K562 (cell line): ENCODE measurements around the gene ELMO3. TPM values are rescaled to one million over a fixed set of nuclear protein-coding genes. Genes with fewer than 3 reads are reported as not detected.

ENCODE experiments used
- CREB1 ChIP-seq, 2 experiments: sonication (generic) in 1 of 2; formaldehyde crosslinking in 1 of 2; IDR thresholded peaks; 2 replicates each; pipeline versions ENCODE4 v1.6.1 to v1.8.0; 2012 to 2022; ENCODE audit warnings: inconsistent platforms in 1 of 2, mild to moderate bottlenecking in 1 of 2, missing genetic modification reagents in 1 of 2, moderate library complexity in 1 of 2
- EHMT2 ChIP-seq: fragments of 450-650 bp; IDR thresholded peaks from 2 replicates; pipeline ENCODE4 v1.6.1; 2018; ENCODE audit warnings: antibody characterized with exemption
- FOXJ2 ChIP-seq: fragments of 200-800 bp; sonication (Bioruptor generic); IDR thresholded peaks from 2 replicates; pipeline ENCODE4 v1.6.1; 2016; ENCODE audit warnings: missing genetic modification characterization, missing compliant biosample characterization
- MXD1 ChIP-seq: fragments of 250-450 bp; sonication (Bioruptor Pico); IDR thresholded peaks from 2 replicates; pipeline ENCODE4 v1.8.0; 2021; ENCODE audit warnings: borderline replicate concordance, mild to moderate bottlenecking, moderate library complexity; ENCODE audit not compliant: poor library complexity, severe bottlenecking
- PCBP2 ChIP-seq: fragments of 200-400 bp; formaldehyde crosslinking; IDR thresholded peaks from 2 replicates; pipeline ENCODE4 v1.6.1; 2018; ENCODE audit warnings: low read length, low read depth, mild to moderate bottlenecking, moderate library complexity; ENCODE audit not compliant: poor library complexity, severe bottlenecking
- PTTG1 ChIP-seq: fragments of 450-650 bp; IDR thresholded peaks from 2 replicates; pipeline ENCODE4 v1.6.1; 2016; ENCODE audit warnings: low read depth, mild to moderate bottlenecking, missing genetic modification characterization, missing compliant biosample characterization
- ZBTB11 ChIP-seq, 3 experiments: fragments of 200-800 bp in 1 of 3; fragments of 250-450 bp in 1 of 3; fragments of 450-650 bp in 1 of 3; sonication (Bioruptor Pico) in 1 of 3; sonication (Bioruptor generic) in 1 of 3; formaldehyde crosslinking in 1 of 3; IDR thresholded peaks; 2 replicates each; pipeline versions ENCODE4 v1.6.1 to v1.8.0; 2016 to 2022; ENCODE audit warnings: mild to moderate bottlenecking in 2 of 3, missing genetic modification characterization in 2 of 3, missing compliant biosample characterization in 1 of 3, moderate library complexity in 1 of 3
- ZBTB7A ChIP-seq: IDR thresholded peaks from 2 replicates; pipeline ENCODE4 v1.6.1; 2011; ENCODE audit warnings: low read depth, mild to moderate bottlenecking, low read length, moderate library complexity, borderline replicate concordance; ENCODE audit not compliant: control insufficient read depth
- ZHX1 ChIP-seq: fragments of 150-350 bp; conservative IDR thresholded peaks from 2 replicates; pipeline ENCODE4 v1.6.1; 2014; ENCODE audit warnings: low read length
- ZNF511 ChIP-seq: sonication (generic); formaldehyde crosslinking; IDR thresholded peaks from 2 replicates; pipeline ENCODE4 v1.8.0; 2022; ENCODE audit warnings: mild to moderate bottlenecking, missing genetic modification reagents
- ZNF609 ChIP-seq: sonication (generic); formaldehyde crosslinking; IDR thresholded peaks from 2 replicates; pipeline ENCODE4 v1.8.1; 2023; ENCODE audit warnings: missing genetic modification reagents, mild to moderate bottlenecking, borderline replicate concordance
- ZNF785 ChIP-seq: fragments of 250-450 bp; sonication (Bioruptor Pico); IDR thresholded peaks from 2 replicates; pipeline ENCODE4 v1.4.0; 2020; ENCODE audit warnings: mild to moderate bottlenecking
- polyA plus RNA-seq, 8 experiments: library from polyadenylated mRNA; depleted of rRNA in 4 of 8; stranded (reverse) in 5 of 8; unstranded in 3 of 8; fragments of >200 nt; fragmentation: Nextera tagmentation in 2 of 8; fragmentation: Illumina TruSeq in 1 of 8; extraction: Ambion mirVana in 2 of 8; extraction: Trizol in 1 of 8; gene quantifications; 2 replicates each; pipeline versions ENCODE4 v1.2.1 to v1.2.3, GENCODE V29; 2011 to 2014; ENCODE audit warnings: inconsistent platforms in 1 of 8, missing spikeins in 1 of 8
- total RNA-seq, 7 experiments: library from RNA; depleted of rRNA in 6 of 7; stranded (reverse); fragments of >200 nt in 6 of 7; fragmentation: Illumina TruSeq in 2 of 7; extraction: Trizol in 2 of 7; gene quantifications; 2 replicates each; pipeline versions ENCODE4 v1.2.1 to v1.2.3, GENCODE V29; 2011 to 2021; ENCODE audit warnings: low replicate concordance in 1 of 7

Gene ELMO3
- total and polyA plus RNA-seq, 9 of the 15 experiments (the other 6 are each of a cell fraction or from before 2014, with no cell fraction given) = 0.04 to 5.1 (median 1.5) TPM

GRCh38 chr16:67183627-67184452 is 15.1 kb upstream of the ELMO3 start, which contains the start of gene MATCAP1 (continued):
- TF ChIP-seq CREB1 (IDR thresholded peaks at IDR 0.05) = peak; percentile 95
- peak; percentile 95 for TF ChIP-seq CREB1 (CRISPR knock-in tag; IDR thresholded peaks at IDR 0.05)
- no peak for TF ChIP-seq MXD1 (CRISPR knock-in tag)
- TF ChIP-seq PTTG1 (tag) = no peak
- 0 out of 2 replicates have a peak, but pooled peaks have one; percentile 50 for TF ChIP-seq FOXJ2 (tag)
- no peak for TF ChIP-seq PCBP2
- peak; percentile 55; the same call in 1 of the 2 replicates for TF ChIP-seq ZNF511 (CRISPR knock-in tag)
- peak; percentile 68; the same call in 1 of the 2 replicates for TF ChIP-seq EHMT2
- no peak for TF ChIP-seq ZHX1
- TF ChIP-seq ZBTB11 (CRISPR knock-in tag; IDR thresholded peaks at IDR 0.05) = peak in 1 of 3 experiments; percentile 44; a peak in 1 of 6 replicates
- TF ChIP-seq ZBTB7A = peak; percentile 81
- no peak for TF ChIP-seq ZNF609 (CRISPR knock-in tag)
- TF ChIP-seq ZNF785 (CRISPR knock-in tag) = no peak
